ENCODE data around the gene SMIM23.

SMIM23 gene

DNA sequence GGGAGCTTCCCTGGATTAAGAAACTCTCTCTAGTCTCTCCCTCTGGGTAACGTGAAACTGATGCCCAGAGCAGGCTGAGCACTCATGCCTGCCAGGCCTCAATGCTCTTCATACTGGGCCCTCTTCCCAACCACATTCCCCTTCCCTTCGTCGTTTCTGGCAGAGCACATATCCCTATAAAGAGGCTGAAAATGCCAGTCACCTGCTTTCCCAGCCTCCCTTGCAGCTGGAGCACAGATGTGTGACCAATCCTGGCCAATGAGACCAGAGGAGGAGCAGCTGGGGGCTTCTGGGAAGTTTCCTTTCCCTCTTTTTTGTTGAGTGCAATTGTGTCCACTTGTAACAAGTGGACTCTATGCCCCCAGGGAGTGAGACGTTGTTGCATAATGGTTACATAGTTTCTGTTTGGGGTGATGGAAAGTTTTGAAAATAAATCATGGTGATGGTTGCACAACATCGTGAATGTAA lies 30.2 kb upstream of the SMIM23 start:
- no peaks in the 10 kb centered on the region for H3K4me1 Mint-ChIP-seq
- ATAC-seq (replicated peaks; ENCODE audit: extremely low read depth, poor library complexity, severe bottlenecking) = no peak
- H3K27me3 Mint-ChIP-seq = peaks cover 22% of the 10 kb centered on the region
- H3K27ac Mint-ChIP-seq (ENCODE audit: low read depth) = no peak overlapping the region
- no peak overlapping the region for H3K4me3 Mint-ChIP-seq
- H3K9me3 Mint-ChIP-seq = peaks cover 6% of the 10 kb centered on the region
- no peaks in the 10 kb centered on the region for H3K36me3 Mint-ChIP-seq (ENCODE audit: insufficient read depth)
- no peak for DNase-seq (ENCODE audit: low spot score in 2 of 2)

GRCh38 chr5:171757853-171758535 lies 27.6 kb upstream of the SMIM23 start:
- Mint-ChIP-seq H3K27me3 (peaks cover 33% of the 10 kb centered on the region), H3K4me3 (no peak overlapping the region), H3K4me1 (no peaks in the 10 kb centered on the region), H3K36me3 (ENCODE audit: insufficient read depth) (no peaks in the 10 kb centered on the region), H3K9me3 (peaks cover 6% of the 10 kb centered on the region), H3K27ac (ENCODE audit: low read depth) (no peak overlapping the region)
- DNase-seq (ENCODE audit: low spot score in 2 of 2) (no peak), ATAC-seq (replicated peaks; ENCODE audit: extremely low read depth, poor library complexity, severe bottlenecking) (no peak)

DNA sequence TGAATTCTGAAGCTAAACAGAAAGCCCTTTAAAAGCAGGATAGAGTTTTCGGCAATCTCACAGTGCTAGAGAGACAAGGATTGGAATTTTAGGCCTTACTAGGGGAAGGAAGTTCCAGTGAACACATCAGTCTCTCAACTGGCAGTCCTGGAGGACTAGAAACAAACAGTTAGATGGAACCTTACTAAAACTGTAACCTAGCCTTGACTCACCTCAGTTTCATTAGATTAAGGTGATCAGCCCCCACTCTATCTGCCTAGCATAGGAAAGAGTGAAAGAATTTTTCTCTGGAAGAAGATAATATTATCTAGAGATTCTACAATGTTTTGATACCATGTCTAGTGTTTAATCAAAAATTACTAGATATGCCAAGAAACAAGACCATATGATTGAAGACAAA lies 25.8 kb upstream of the SMIM23 start:
- peaks cover 46% of the 10 kb centered on the region for H3K27me3 Mint-ChIP-seq
- no peaks in the 10 kb centered on the region for H3K36me3 Mint-ChIP-seq (ENCODE audit: insufficient read depth)
- peaks cover 6% of the 10 kb centered on the region for H3K9me3 Mint-ChIP-seq
- H3K4me1 Mint-ChIP-seq = no peaks in the 10 kb centered on the region
- no peak overlapping the region for H3K4me3 Mint-ChIP-seq
- no peak for ATAC-seq (replicated peaks; ENCODE audit: extremely low read depth, poor library complexity, severe bottlenecking)
- H3K27ac Mint-ChIP-seq (ENCODE audit: low read depth) = no peak overlapping the region
- no peak for DNase-seq (ENCODE audit: low spot score in 2 of 2)

- H3K4me3 Mint-ChIP-seq = no peak overlapping the region
- ATAC-seq (replicated peaks; ENCODE audit: extremely low read depth, poor library complexity, severe bottlenecking) (no peak), DNase-seq (ENCODE audit: low spot score in 2 of 2) (no peak)
- no peak overlapping the region for H3K27ac Mint-ChIP-seq (ENCODE audit: low read depth)
- peaks cover 60% of the 10 kb centered on the region for H3K27me3 Mint-ChIP-seq
- H3K36me3 Mint-ChIP-seq (ENCODE audit: insufficient read depth) = no peaks in the 10 kb centered on the region
- peaks cover 6% of the 10 kb centered on the region for H3K9me3 Mint-ChIP-seq
- H3K4me1 Mint-ChIP-seq = no peaks in the 10 kb centered on the region
Observed at GRCh38 chr5:171762021-171762608, 23.5 kb upstream of the SMIM23 start.

DNA sequence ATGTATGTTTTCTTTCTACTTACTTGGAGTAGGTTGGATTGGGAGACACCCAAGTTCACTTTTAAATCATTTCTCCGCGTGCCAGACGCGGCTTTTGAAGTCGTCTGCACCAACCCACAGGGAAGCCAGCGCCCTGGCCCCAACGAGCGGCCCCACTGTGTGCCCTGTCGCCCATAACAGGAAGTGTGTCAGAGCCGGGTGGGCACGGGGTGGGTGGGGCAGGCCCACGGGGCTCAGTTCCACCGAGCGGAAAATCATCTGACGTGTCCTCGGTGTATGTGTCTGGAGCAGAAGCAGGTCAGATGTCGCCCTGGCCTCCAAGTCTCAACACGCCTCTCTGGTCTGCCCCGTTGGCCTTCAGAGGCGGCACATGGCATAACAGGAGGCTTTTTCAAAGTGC lies 22.7 kb upstream of the SMIM23 start:
- Mint-ChIP-seq H3K27ac (ENCODE audit: low read depth) (no peak overlapping the region), H3K36me3 (ENCODE audit: insufficient read depth) (no peaks in the 10 kb centered on the region), H3K4me1 (no peaks in the 10 kb centered on the region), H3K4me3 (no peak overlapping the region), H3K9me3 (peaks cover 5% of the 10 kb centered on the region), H3K27me3 (peaks cover 61% of the 10 kb centered on the region)
- no peak for ATAC-seq (replicated peaks; ENCODE audit: extremely low read depth, poor library complexity, severe bottlenecking)
- no peak for DNase-seq (ENCODE audit: low spot score in 2 of 2)

DNA sequence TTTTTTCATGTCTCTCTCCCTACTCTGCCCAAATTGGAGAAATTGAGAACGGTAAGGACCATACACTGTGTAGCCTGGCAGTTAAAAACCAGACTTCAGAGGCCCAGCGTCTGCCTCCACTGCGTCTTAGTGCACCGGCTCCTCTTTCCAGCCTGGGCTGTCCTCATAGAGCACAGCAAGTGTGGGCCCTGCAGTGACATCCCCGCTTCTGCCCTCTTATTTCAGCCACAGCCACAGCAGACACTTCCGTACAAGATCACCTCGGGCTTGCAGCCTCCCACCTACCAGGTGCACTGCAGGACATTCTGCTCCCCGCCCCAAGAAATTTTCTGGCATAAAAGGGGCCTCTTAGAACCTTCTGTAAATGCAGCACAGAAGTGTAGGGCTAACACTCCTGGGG lies 21.4 kb upstream of the SMIM23 start:
- H3K4me3 Mint-ChIP-seq = no peak overlapping the region
- no peak overlapping the region for H3K27ac Mint-ChIP-seq (ENCODE audit: low read depth)
- no peaks in the 10 kb centered on the region for H3K36me3 Mint-ChIP-seq (ENCODE audit: insufficient read depth)
- H3K4me1 Mint-ChIP-seq = no peaks in the 10 kb centered on the region
- H3K27me3 Mint-ChIP-seq = peaks cover 59% of the 10 kb centered on the region
- no peak for DNase-seq (ENCODE audit: low spot score in 2 of 2)
- ATAC-seq (replicated peaks; ENCODE audit: extremely low read depth, poor library complexity, severe bottlenecking) = no peak
- no peaks in the 10 kb centered on the region for H3K9me3 Mint-ChIP-seq

GRCh38 chr5:171766875-171767274 lies 18.7 kb upstream of the SMIM23 start:
- Mint-ChIP-seq H3K4me1 (no peaks in the 10 kb centered on the region), H3K36me3 (ENCODE audit: insufficient read depth) (no peaks in the 10 kb centered on the region), H3K27ac (ENCODE audit: low read depth) (no peak overlapping the region), H3K4me3 (no peak overlapping the region), H3K27me3 (peaks cover 79% of the 10 kb centered on the region), H3K9me3 (no peaks in the 10 kb centered on the region)
- ATAC-seq (replicated peaks; ENCODE audit: extremely low read depth, poor library complexity, severe bottlenecking) (no peak), DNase-seq (ENCODE audit: low spot score in 2 of 2) (no peak)

DNA sequence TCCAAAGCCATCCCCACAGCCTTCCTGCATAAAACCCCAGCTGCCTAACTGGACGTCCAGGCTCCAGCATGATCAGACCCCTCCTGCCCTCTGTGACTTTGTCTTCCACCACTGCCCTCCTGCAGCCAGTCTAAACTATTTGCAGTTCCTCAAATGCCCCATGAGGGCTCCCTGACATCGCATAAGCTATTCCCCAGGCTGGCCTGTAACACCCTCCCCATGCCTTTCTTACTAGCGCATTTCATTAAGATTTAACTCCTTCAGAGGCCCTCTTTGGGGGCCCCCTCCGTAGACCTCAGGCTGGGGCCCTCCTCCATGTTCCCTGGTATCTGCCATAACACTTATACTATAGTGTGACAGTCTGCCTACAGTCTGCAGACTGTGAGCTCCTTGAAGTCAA lies 15.5 kb upstream of the SMIM23 start:
- no peaks in the 10 kb centered on the region for H3K4me1 Mint-ChIP-seq
- no peaks in the 10 kb centered on the region for H3K36me3 Mint-ChIP-seq (ENCODE audit: insufficient read depth)
- no peak overlapping the region for H3K4me3 Mint-ChIP-seq
- H3K27me3 Mint-ChIP-seq = peaks cover 68% of the 10 kb centered on the region
- no peak overlapping the region for H3K27ac Mint-ChIP-seq (ENCODE audit: low read depth)
- no peaks in the 10 kb centered on the region for H3K9me3 Mint-ChIP-seq
- ATAC-seq (replicated peaks; ENCODE audit: extremely low read depth, poor library complexity, severe bottlenecking) (no peak), DNase-seq (ENCODE audit: low spot score in 2 of 2) (no peak)

DNA sequence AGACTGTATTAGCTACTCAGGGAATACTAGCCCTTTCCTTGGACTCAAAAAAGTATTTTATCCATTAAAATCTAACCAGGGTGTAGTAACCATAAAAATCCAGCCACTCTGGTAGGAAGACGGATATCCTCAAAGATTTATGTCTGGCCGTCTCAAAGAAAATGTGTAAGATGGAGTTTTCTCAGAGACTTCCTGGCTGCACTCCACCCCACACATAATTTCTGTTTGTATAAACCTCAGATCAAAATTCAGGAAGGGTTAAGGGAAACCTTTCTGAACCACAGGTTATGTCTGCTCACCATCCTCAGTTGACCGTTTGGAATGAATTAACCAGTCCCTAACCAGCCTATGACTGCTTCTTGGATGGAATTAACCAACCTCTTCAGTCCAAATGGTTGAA lies 13.8 kb upstream of the SMIM23 start:
- no peak for ATAC-seq (replicated peaks; ENCODE audit: extremely low read depth, poor library complexity, severe bottlenecking)
- Mint-ChIP-seq H3K4me3 (no peak overlapping the region), H3K4me1 (no peaks in the 10 kb centered on the region), H3K27me3 (peaks cover 58% of the 10 kb centered on the region), H3K9me3 (no peaks in the 10 kb centered on the region), H3K27ac (ENCODE audit: low read depth) (no peak overlapping the region), H3K36me3 (ENCODE audit: insufficient read depth) (no peaks in the 10 kb centered on the region)
- DNase-seq (ENCODE audit: low spot score in 2 of 2) = no peak

DNA sequence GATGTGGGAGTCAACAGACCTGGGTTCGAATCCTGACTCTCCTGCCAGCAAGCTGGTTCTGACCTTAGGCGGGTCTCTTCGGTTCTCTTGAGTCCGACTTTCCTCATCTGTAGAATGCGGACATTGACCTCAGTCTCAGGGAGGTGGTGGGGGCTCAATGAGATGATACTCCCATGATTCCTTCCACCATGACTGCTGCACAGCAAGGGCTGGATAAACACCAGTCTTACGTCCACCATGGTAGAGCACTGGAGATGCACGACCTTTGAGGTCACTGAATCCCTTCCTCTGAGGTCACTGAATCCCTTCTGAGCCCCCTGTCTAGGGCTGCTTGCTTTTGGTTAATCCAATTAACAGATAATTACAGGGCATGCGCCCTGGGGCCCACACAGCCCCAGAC lies 12.5 kb upstream of the SMIM23 start:
- no peak overlapping the region for H3K4me3 Mint-ChIP-seq
- H3K27me3 Mint-ChIP-seq = peaks cover 59% of the 10 kb centered on the region
- no peak overlapping the region for H3K27ac Mint-ChIP-seq (ENCODE audit: low read depth)
- DNase-seq (ENCODE audit: low spot score in 2 of 2) (no peak), ATAC-seq (replicated peaks; ENCODE audit: extremely low read depth, poor library complexity, severe bottlenecking) (no peak)
- no peaks in the 10 kb centered on the region for H3K36me3 Mint-ChIP-seq (ENCODE audit: insufficient read depth)
- no peaks in the 10 kb centered on the region for H3K4me1 Mint-ChIP-seq
- H3K9me3 Mint-ChIP-seq = no peaks in the 10 kb centered on the region

DNA sequence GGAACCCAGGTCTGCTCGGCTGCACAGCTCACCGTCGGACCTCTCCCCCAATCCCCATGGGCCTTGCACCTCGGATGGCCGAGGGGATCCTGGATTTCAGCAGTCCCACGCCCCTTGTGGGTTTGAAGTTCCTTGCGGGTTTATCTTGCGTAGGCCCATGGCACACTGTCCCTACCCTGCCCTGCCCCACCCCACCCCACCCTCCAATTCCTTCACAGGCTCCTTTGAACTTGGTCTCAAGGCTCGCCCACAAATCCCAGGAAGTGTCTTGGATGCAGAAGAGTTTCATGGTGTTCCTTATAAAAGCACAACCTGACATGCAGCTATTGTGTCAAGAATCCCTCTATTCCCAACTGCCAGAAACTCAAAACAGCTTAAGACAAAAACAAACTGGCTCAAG lies 11.2 kb upstream of the SMIM23 start:
- Mint-ChIP-seq H3K27ac (ENCODE audit: low read depth) (no peak overlapping the region), H3K36me3 (ENCODE audit: insufficient read depth) (no peaks in the 10 kb centered on the region), H3K4me3 (no peak overlapping the region), H3K27me3 (peaks cover 52% of the 10 kb centered on the region), H3K4me1 (no peaks in the 10 kb centered on the region), H3K9me3 (no peaks in the 10 kb centered on the region)
- DNase-seq (ENCODE audit: low spot score in 2 of 2) = no peak
- ATAC-seq (replicated peaks; ENCODE audit: extremely low read depth, poor library complexity, severe bottlenecking) = no peak

DNA sequence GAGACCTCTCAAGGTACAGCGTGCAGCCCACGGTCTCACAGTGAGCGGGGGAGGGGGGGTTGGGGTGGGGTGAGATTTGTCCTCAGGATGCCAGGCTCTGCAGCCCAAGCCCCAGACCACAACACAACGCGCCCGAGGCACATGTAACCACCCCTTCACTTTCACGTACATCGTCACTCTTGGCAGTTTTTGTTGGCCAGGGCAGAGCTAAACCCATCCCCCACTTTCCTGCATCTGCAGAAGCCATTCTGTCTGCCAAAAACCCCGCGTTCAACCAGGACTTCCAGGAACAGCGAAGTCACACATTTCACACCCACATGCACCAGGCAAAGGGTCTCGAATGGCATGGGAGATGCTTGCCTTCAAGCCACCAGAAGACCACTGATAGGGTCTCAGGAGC lies 9.4 kb upstream of the SMIM23 start:
- Mint-ChIP-seq H3K27ac (ENCODE audit: low read depth) (no peak overlapping the region), H3K4me1 (no peaks in the 10 kb centered on the region), H3K27me3 (peaks cover 46% of the 10 kb centered on the region), H3K9me3 (no peaks in the 10 kb centered on the region), H3K36me3 (ENCODE audit: insufficient read depth) (no peaks in the 10 kb centered on the region), H3K4me3 (no peak overlapping the region)
- DNase-seq (ENCODE audit: low spot score in 2 of 2) (no peak), ATAC-seq (replicated peaks; ENCODE audit: extremely low read depth, poor library complexity, severe bottlenecking) (no peak)

Data from central memory CD8-positive, alpha-beta T cell (primary cell).